Esophagus muscularis mucosa (tissue), 4 donors: Measurements from ENCODE around the gene PRORP.

Experiments
- EP300 ChIP-seq: sonication (generic); formaldehyde crosslinking; IDR thresholded peaks from one replicate; pipeline ENCODE4 v1.6.1; 2017; ENCODE audit warnings: antibody characterized with exemption
- POLR2A ChIP-seq: fragments of 450-650 bp; IDR thresholded peaks from one replicate; pipeline ENCODE4 v1.6.1; 2017; ENCODE audit warnings: antibody characterized with exemption, moderate library complexity, mild to moderate bottlenecking, low read depth
- POLR2AphosphoS5 ChIP-seq, 2 donors: sonication (generic); formaldehyde crosslinking; IDR thresholded peaks; one replicate each; pipeline ENCODE4 v1.6.1; 2017; ENCODE audit warnings: antibody characterized with exemption in 2 of 2
- TF ChIP-seq, protein P1 (sequence below), 3 experiments: fragments of 200-600 bp in 2 of 3; fragments of 450-650 bp in 1 of 3; sonication (generic) in 2 of 3; IDR thresholded peaks; one replicate each; pipeline ENCODE4 v1.5.1; 2017 to 2019; ENCODE audit warnings: antibody characterized with exemption in 3 of 3, mild to moderate bottlenecking in 2 of 3, moderate library complexity in 1 of 3

DNA sequence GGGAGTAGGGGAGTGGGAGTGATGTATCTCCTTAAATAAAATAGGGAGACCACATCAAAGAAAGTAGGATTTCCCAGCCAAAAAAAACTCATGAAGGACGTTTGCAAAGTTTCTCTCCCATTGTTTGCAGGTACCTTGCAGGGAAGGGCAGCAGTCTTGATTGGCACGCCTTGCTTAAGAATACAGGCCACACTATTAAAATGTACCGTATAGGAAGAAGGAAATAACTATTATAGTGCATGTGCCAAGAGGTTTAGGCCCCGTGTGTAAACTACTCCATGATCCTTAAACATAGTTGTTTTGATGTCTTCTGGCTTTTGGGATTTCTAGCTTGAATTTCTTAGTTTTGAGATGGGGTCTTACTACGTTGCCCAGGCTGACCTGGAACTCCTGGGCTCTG is 42.5 kb downstream of the PRORP start:
- TF ChIP-seq POLR2A (no peak), POLR2AphosphoS5 (IDR thresholded peaks at IDR 0.05) (no peak), EP300 (no peak)
- TF ChIP-seq, protein P1, sequence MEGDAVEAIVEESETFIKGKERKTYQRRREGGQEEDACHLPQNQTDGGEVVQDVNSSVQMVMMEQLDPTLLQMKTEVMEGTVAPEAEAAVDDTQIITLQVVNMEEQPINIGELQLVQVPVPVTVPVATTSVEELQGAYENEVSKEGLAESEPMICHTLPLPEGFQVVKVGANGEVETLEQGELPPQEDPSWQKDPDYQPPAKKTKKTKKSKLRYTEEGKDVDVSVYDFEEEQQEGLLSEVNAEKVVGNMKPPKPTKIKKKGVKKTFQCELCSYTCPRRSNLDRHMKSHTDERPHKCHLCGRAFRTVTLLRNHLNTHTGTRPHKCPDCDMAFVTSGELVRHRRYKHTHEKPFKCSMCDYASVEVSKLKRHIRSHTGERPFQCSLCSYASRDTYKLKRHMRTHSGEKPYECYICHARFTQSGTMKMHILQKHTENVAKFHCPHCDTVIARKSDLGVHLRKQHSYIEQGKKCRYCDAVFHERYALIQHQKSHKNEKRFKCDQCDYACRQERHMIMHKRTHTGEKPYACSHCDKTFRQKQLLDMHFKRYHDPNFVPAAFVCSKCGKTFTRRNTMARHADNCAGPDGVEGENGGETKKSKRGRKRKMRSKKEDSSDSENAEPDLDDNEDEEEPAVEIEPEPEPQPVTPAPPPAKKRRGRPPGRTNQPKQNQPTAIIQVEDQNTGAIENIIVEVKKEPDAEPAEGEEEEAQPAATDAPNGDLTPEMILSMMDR (IDR thresholded peaks at IDR 0.05) = no peak
